Stimulated activated CD4-positive, alpha-beta T cell treated with anti-CD3 and anti-CD28 coated beads, Interleukin-4, amount 100 ng/mL, for 4 hours (primary cell): ENCODE measurements around the gene ZNF384.

Source experiments
- DNase-seq, 2 experiments: peaks; one replicate each; pipeline ENCODE4 v3.0.0-alpha.2; 2020

The ZNF384 gene

GRCh38 chr12:6620137-6620884 is 68.9 kb downstream of the ZNF384 start:
- DNase-seq = peak in 1 of 2 experiments; percentile 56

GRCh38 chr12:6618483-6619225 is 70.5 kb downstream of the ZNF384 start:
- DNase-seq = no peak
